Left forelimb (tissue), 1 donor: ENCODE measurements around the gene PCP4.

Experiments used
- DNase-seq: peaks from one replicate; pipeline ENCODE4 v3.0.0-alpha.2; 2018; ENCODE audit warnings: low spot score

Gene PCP4

GRCh38 chr21:39972976-39973770 lies 105.9 kb downstream of the PCP4 start:
- no peak for DNase-seq

GRCh38 chr21:39976800-39977199 lies 109.6 kb downstream of the PCP4 start:
- no peak for DNase-seq
